DMS79 treated with DMSO at 0.1 percent for 48 hours (cell line): ENCODE measurements around the gene BACE1.
"Not testable (repeated sequence)": the region's sequence is repeated elsewhere in the genome, so short reads cannot be mapped to it uniquely, and the experiment has no call there.

Experiments
- DNase-seq: peaks from one replicate; lab custom pipeline; 2025; lab: John Stamatoyannopoulos, UW

The BACE1 gene

DNA sequence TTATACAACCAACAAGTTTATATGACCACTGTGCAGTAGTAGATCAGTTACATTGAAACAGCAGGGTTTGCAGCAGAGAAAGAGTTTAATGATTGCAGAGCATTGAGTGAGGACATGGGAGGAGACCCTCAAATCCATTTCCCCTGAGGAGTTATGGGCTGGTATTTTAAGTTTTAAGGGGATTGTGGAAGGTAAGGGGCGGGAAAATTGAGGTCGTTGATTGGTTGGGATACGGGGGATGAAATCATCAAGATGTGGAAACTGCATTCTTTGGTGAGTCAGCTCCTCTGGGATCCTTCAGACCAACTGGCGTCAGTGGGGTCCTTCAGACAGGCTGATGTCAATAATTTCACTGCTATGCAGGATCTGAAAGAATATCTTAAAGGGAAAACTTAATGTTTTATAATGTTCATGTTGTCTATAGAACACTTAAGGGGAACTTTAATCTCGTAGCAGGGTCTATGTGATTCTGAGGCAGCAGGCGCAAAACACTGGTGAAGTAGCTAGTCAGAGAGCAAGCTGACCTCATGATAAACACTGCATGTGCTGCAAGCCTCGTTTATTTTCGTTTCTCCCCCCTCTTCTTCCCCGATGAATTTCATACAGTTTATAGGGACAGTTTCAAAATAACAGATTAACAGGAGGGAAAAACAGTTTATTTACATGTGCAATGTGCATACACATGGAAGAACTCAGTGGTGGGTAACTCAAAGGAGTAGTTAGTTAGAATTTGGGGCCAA is 42.3 kb downstream of the BACE1 start:
- no peak for DNase-seq

GRCh38 chr11:117272175-117272574 is 43.9 kb downstream of the BACE1 start:
- DNase-seq = not testable (repeated sequence)

DNA sequence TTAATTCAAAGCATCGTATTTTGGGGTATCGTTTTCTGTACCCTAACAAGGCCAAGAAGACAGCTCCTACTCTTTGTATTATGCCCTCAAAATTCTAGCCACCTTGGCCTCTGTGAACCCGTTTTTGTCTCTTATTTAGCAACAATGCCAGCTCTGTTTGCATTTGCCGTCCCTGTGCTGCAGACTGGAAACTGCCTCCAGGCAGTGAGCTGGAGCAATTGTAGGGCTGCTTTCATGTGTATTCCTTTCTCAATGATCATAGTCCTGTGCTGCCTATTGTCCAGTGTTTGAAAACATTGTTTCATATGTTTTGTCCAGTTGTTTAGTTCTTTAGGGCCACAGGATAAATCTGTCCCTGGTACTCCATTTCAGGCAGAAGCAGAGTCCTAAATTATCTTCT is 44.8 kb downstream of the BACE1 start:
- DNase-seq = no peak

GRCh38 chr11:117269856-117270255 is 46.2 kb downstream of the BACE1 start:
- DNase-seq = no peak

GRCh38 chr11:117265745-117266144 is 50.3 kb downstream of the BACE1 start:
- no peak for DNase-seq

- not testable (repeated sequence) for DNase-seq
Measured at GRCh38 chr11:117264624-117265323, 51.3 kb downstream of the BACE1 start.

DNA sequence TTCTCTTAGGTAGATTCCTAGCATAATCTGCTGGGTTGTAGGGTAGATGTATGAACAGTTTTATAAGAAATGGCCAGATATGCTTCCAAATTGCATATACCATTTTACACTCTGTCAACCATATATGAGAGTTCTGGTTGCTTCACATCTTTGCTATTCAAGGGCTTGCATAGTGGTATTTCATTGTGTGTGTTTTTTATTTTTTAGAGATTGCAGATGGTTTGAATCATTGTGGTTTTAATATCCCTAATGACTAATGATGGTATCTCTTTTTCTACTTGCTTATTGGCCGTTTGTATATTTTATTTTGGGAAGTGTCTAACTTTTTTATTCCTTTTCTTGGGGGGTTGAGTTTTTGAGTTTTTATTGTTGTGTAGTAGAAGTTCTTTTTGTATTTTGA is 56.6 kb downstream of the BACE1 start:
- no peak for DNase-seq

- DNase-seq = no peak
Measured at GRCh38 chr11:117258576-117258975, 57.5 kb downstream of the BACE1 start.

- no peak for DNase-seq
Measured at GRCh38 chr11:117256573-117256972, 59.5 kb downstream of the BACE1 start.

DNA sequence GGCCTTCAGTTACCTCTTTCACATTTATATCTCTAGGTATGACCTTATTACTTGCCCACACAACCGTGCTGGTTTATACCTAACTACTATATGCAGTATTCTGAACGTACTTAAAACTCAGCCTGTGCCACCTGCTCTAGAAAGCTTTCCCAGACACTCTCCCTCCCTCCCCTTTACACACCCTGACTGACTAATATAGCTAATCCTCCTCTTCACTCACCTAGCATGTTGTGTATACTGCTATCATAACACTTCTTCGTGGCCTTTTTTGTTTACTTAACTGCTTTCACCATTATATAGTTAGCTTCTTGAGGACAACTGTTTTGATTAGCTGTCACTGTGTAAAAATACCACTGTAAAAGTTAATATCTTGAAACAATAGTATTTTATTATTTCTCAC is 60.1 kb downstream of the BACE1 start:
- DNase-seq = no peak

- no peak for DNase-seq
Measured at GRCh38 chr11:117251506-117251905, 64.5 kb downstream of the BACE1 start.

DNA sequence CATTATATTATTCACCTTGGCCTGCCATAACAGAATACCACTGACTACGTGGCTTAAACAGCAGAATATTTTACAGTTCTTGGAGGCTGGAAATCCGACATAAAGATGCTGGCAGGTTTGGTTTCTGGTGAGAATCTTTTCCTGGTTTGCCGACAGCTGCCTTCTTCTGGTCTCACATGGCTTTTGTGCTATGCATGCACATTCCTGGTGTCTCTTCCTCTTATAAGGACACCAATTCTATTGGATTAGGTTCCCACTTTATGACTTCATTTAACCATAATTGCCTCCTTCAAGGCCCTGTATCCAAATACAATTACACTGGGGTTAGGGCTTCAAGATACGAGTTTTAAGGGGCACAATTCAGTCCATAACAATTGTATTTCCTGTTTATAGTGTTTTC is 66.5 kb downstream of the BACE1 start:
- DNase-seq = no peak

DNA sequence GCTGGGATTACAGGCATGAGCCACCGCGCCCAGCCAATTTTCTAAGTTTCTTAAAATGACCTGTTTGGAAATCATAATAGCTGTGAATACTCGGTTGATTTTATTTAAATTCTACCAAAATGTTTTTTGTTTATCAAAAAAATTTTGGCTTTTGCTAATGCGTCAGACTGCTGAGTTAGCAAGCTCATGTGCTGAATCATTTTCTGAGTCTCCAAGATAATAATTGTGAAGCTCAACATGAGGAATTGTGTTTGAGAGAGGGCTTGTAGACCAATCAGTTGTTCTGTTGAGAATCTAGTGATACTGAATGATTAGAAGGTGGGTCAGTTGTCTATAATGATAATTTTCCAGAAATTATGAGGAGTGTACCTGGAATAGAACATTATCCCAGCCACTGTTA is 67.7 kb downstream of the BACE1 start:
- no peak for DNase-seq

DNA sequence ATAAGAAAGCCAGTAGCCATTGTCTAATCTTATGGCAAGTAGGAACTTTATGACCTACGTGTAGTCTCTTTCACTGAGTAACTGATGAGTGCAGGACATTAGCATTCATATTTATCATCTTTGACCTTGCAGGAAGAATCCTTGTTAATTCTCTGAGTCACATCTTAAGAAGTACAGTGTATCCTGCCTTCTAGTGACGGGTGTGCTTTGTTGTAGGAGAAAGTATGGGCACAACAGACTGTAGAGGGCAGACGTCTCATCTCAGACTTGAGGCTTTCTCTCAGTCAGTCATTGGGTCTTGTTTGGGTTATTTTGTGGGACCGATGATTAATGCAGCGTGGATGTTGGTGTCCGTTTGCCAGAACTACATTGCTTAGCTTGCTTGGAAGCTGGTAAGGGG is 76.8 kb downstream of the BACE1 start:
- no peak for DNase-seq

- DNase-seq = no peak
Measured at GRCh38 chr11:117238221-117238620, 77.8 kb downstream of the BACE1 start.
